K562 treated with DMSO at 1 percent for 12 hours (cell line): ENCODE measurements around the gene ZFAND3. TPM values are rescaled to one million over a fixed set of nuclear protein-coding genes. Genes with fewer than 3 reads are reported as not detected.

Experiments used
- total RNA-seq: library from RNA; unstranded; fragments of 300-600 nt; gene quantifications from 2 replicates; pipeline ENCODE4 v1.2.3, GENCODE V29; 2022; ENCODE audit not compliant: insufficient read depth

The ZFAND3 gene
- 36.0 and 59.2 TPM in 2 replicates for total RNA-seq

GRCh38 chr6:37819177-37819801 lies at the start of gene ZFAND3:
Gene ZFAND3 (plus strand): TSS chr6:37819727. CDS start chr6:37819946, 219 bp downstream.

Other genes with a start within 250 kb of the ZFAND3 start
- gene MDGA1, start 121.8 kb upstream of the ZFAND3 start, total RNA-seq, result 0.09 and 0.81 TPM in 2 replicates